Stimulated activated CD8-positive, alpha-beta memory T cell treated with anti-CD3 and anti-CD28 coated beads, Interleukin-7, amount 100 ng/mL, for 48 hours (primary cell): Measurements from ENCODE around the gene GRIA4.
"Not testable (repeated sequence)": the region's sequence is repeated elsewhere in the genome, so short reads cannot be mapped to it uniquely, and the experiment has no call there.

Experiments
- DNase-seq, 2 donors: peaks; one replicate each; pipeline ENCODE4 v3.0.0-alpha.2; 2020; ENCODE audit warnings: low read depth in 1 of 2; ENCODE audit errors: extremely low read depth in 1 of 2

The GRIA4 gene

GRCh38 chr11:105718641-105719040 lies 108.8 kb downstream of the GRIA4 start:
- DNase-seq: no peak

- DNase-seq: no peak
Measured at GRCh38 chr11:105719073-105719822, 109.4 kb downstream of the GRIA4 start.

GRCh38 chr11:105720096-105720495 lies 110.2 kb downstream of the GRIA4 start:
- no peak for DNase-seq

DNA sequence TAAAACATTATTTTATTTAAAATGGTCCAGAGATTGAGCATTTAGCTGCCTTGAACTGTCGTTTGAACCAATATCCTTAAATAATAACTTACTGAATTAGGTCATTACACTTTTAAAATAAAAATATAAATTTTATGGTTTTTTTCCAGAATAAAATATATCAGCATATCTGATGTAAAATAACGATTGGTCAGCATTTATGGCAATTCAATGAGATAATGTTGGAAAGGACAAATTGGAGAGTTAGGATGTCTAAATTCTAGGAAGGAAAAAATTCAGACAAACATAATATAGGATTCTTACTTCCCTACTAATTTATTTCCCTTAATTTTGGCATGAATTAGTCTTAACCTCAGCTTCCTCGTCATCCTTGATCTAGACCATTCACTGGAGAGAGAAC lies 113.4 kb downstream of the GRIA4 start:
- DNase-seq: no peak

DNA sequence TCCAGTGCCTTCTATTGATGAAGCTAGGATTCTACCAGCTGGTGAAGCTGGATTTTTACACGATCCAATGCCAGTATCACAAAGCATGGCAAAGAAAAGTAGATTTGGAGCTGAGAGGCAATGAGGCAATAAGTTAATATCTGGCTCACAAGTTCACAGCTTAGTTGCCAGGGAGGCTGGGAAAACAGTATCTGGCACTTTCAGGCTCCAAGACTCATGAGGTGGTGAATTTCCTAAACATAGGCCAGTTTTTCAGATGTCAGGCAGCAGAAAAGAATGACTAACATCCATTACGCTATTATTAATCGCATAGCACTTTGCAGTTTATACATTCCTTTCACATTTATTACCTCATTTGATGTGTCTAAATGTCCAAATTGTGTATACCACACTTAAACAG lies 122.7 kb downstream of the GRIA4 start:
- DNase-seq: no peak

GRCh38 chr11:105734426-105734825 lies 124.6 kb downstream of the GRIA4 start:
- DNase-seq: no peak

- no peak for DNase-seq
Measured at GRCh38 chr11:105738251-105738650, 128.4 kb downstream of the GRIA4 start.

GRCh38 chr11:105738986-105739795 lies 129.3 kb downstream of the GRIA4 start:
- DNase-seq: no peak

GRCh38 chr11:105740164-105740903 lies 130.5 kb downstream of the GRIA4 start:
- DNase-seq: no peak

- no peak for DNase-seq
Measured at GRCh38 chr11:105741488-105742020, 131.7 kb downstream of the GRIA4 start.

GRCh38 chr11:105754260-105754659 lies 144.4 kb downstream of the GRIA4 start:
- no peak for DNase-seq

GRCh38 chr11:105754716-105755115 lies 144.8 kb downstream of the GRIA4 start:
- no peak for DNase-seq

- no peak for DNase-seq
Measured at GRCh38 chr11:105757107-105757506, 147.2 kb downstream of the GRIA4 start.

- no peak for DNase-seq
Measured at GRCh38 chr11:105763594-105763993, 153.7 kb downstream of the GRIA4 start.

- DNase-seq: no peak
Measured at GRCh38 chr11:105767931-105768330, 158.1 kb downstream of the GRIA4 start.

DNA sequence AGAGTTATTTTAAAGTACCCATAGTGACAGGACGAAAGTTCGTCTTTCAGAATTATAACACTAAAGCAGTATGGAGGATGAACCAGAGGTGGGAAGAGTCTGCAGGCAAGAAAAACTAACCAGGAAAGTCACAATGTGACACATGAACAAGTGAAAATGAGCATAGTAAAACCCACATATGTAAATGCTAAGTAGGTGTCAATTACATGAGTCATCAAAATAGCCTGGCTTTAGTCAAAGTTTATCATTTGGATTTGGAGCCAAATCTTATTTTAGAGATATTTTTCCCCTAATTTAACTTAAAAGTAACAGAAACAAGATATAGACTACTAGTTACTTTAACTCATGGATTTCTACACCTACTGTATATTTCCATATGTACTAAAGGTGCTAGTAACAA lies 159.8 kb downstream of the GRIA4 start:
- no peak for DNase-seq

DNA sequence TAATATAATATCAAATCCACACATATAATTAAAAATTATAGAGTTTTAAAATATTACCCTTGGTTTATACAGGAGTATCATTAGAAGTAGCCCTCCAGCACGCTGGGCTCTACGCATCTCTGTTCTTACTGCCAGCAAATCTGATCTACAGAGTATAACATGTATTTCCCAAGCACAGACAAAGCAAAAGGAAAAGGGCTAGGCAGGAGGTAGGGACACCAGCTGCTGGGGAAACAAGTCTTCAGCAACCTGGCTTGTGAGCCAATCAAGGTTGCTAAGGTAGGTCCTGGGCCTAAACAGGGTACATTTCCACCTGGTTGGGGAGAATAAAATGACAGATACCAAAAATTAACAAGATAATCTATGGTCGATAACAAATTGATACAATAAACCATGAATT lies 163.6 kb downstream of the GRIA4 start:
- DNase-seq: not testable (repeated sequence)

- no peak for DNase-seq
Measured at GRCh38 chr11:105774899-105775298, 165.0 kb downstream of the GRIA4 start.

- no peak for DNase-seq
Measured at GRCh38 chr11:105780781-105781525, 171.1 kb downstream of the GRIA4 start.

GRCh38 chr11:105781807-105782206 lies 171.9 kb downstream of the GRIA4 start:
- no peak for DNase-seq

DNA sequence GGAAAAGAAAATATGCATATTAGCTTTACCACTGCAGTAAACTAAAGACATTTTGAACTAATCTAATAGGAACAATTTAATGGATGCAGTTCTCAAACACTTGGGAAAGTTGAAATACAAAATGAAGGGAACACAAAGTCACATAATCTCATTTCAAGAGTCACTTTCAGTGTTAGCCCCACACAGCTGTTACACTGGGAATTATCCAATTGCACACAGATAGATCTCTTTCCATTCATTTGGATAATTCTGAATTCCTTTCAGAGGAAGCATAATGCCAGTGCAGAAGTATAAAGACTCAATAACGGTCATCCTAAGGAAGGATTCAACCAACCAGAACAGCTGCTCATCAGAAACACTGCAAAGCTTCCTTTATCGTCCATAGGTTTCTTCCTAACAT lies 173.3 kb downstream of the GRIA4 start:
- no peak for DNase-seq
